ENCODE data around the gene SEC31A.

SEC31A gene

GRCh38 chr4:82900411-82901182, 9.6 kb upstream of the SEC31A start, which contains the start of gene THAP9:
Gene THAP9 (plus strand): TSS chr4:82900735. CDS start chr4:82900803, 68 bp downstream.
- peak; percentile 98 for ATAC-seq
- Mint-ChIP-seq H3K9me3 (no peaks in the 10 kb centered on the region), H3K27ac (no peak within 1 kb of the TSS), H3K4me3 (no peak within 1 kb of the TSS), H3K4me1 (peaks cover 28% of the 10 kb centered on the region), H3K36me3 (peaks cover 8% of the 10 kb centered on the region), H3K27me3 (no peaks in the 10 kb centered on the region)

GRCh38 chr4:82900066-82900410, 9.1 kb upstream of the SEC31A start:
- peaks cover 9% of the 10 kb centered on the region for H3K36me3 Mint-ChIP-seq
- no peaks in the 10 kb centered on the region for H3K27me3 Mint-ChIP-seq
- no peak overlapping the region for H3K4me3 Mint-ChIP-seq
- H3K4me1 Mint-ChIP-seq: peaks cover 23% of the 10 kb centered on the region
- no peak overlapping the region for H3K27ac Mint-ChIP-seq
- H3K9me3 Mint-ChIP-seq: no peaks in the 10 kb centered on the region
- ATAC-seq: peak; percentile 28

GRCh38 chr4:82899374-82900065, 8.6 kb upstream of the SEC31A start:
- Mint-ChIP-seq H3K27ac (no peak overlapping the region), H3K27me3 (no peaks in the 10 kb centered on the region), H3K4me3 (no peak overlapping the region), H3K9me3 (no peaks in the 10 kb centered on the region), H3K36me3 (peaks cover 12% of the 10 kb centered on the region), H3K4me1 (peaks cover 23% of the 10 kb centered on the region)
- ATAC-seq: no peak

- ATAC-seq: no peak
- Mint-ChIP-seq H3K4me1 (peaks cover 23% of the 10 kb centered on the region), H3K36me3 (peaks cover 17% of the 10 kb centered on the region), H3K4me3 (no peak overlapping the region), H3K9me3 (no peaks in the 10 kb centered on the region), H3K27me3 (no peaks in the 10 kb centered on the region), H3K27ac (no peak overlapping the region)
These were observed 7.6 kb upstream of the SEC31A start for GRCh38 chr4:82898322-82899243.

GRCh38 chr4:82896755-82897154, 5.8 kb upstream of the SEC31A start:
- H3K27me3 Mint-ChIP-seq: no peaks in the 10 kb centered on the region

GRCh38 chr4:82893942-82894341, 3.0 kb upstream of the SEC31A start:
- Mint-ChIP-seq H3K4me1 (peaks cover 37% of the 10 kb centered on the region), H3K36me3 (peaks cover 17% of the 10 kb centered on the region), H3K4me3 (no peak overlapping the region), H3K9me3 (no peaks in the 10 kb centered on the region), H3K27me3 (no peaks in the 10 kb centered on the region), H3K27ac (no peak overlapping the region)
- no peak for ATAC-seq

More at GRCh38 chr4:82896755-82897154, 5.8 kb upstream of the SEC31A start:
- no peak for ATAC-seq
- no peaks in the 10 kb centered on the region for H3K9me3 Mint-ChIP-seq
- peaks cover 17% of the 10 kb centered on the region for H3K36me3 Mint-ChIP-seq
- no peak overlapping the region for H3K27ac Mint-ChIP-seq
- no peak overlapping the region for H3K4me3 Mint-ChIP-seq
- H3K4me1 Mint-ChIP-seq: peaks cover 32% of the 10 kb centered on the region

- Mint-ChIP-seq H3K27ac (peak overlapping the region; percentile 95), H3K27me3 (no peaks in the 10 kb centered on the region), H3K9me3 (no peaks in the 10 kb centered on the region), H3K4me1 (peaks cover 28% of the 10 kb centered on the region), H3K36me3 (peaks cover 17% of the 10 kb centered on the region), H3K4me3 (peak overlapping the region; percentile 88)
- no peak for ATAC-seq
These were observed 1.5 kb upstream of the SEC31A start for GRCh38 chr4:82892467-82892802.

- Mint-ChIP-seq H3K36me3 (peaks cover 15% of the 10 kb centered on the region), H3K27ac (peak overlapping the region; percentile 95), H3K4me3 (peak overlapping the region; percentile 88), H3K27me3 (no peaks in the 10 kb centered on the region), H3K9me3 (no peaks in the 10 kb centered on the region), H3K4me1 (peaks cover 31% of the 10 kb centered on the region)
- no peak for ATAC-seq
These were observed 934 bp upstream of the SEC31A start for GRCh38 chr4:82891707-82892466.

- H3K4me1 Mint-ChIP-seq: peaks cover 41% of the 10 kb centered on the region
- no peaks in the 10 kb centered on the region for H3K27me3 Mint-ChIP-seq
- peaks cover 13% of the 10 kb centered on the region for H3K36me3 Mint-ChIP-seq
- ATAC-seq: no peak
- peak overlapping the region; percentile 95 for H3K27ac Mint-ChIP-seq
- H3K9me3 Mint-ChIP-seq: no peaks in the 10 kb centered on the region
- peak overlapping the region; percentile 88 for H3K4me3 Mint-ChIP-seq
These were observed 439 bp downstream of the SEC31A start for GRCh38 chr4:82890528-82890900.

- Mint-ChIP-seq H3K4me3 (peak overlapping the region; percentile 88), H3K36me3 (peaks cover 12% of the 10 kb centered on the region), H3K27me3 (no peaks in the 10 kb centered on the region), H3K27ac (peak overlapping the region; percentile 95), H3K4me1 (peaks cover 53% of the 10 kb centered on the region), H3K9me3 (no peaks in the 10 kb centered on the region)
- no peak for ATAC-seq
These were observed 1.7 kb downstream of the SEC31A start for GRCh38 chr4:82889287-82889686.

- no peaks in the 10 kb centered on the region for H3K27me3 Mint-ChIP-seq
- peaks cover 20% of the 10 kb centered on the region for H3K36me3 Mint-ChIP-seq
- H3K4me1 Mint-ChIP-seq: peaks cover 56% of the 10 kb centered on the region
- no peak for ATAC-seq
- no peak overlapping the region for H3K4me3 Mint-ChIP-seq
- H3K9me3 Mint-ChIP-seq: no peaks in the 10 kb centered on the region
- H3K27ac Mint-ChIP-seq: no peak overlapping the region
These were observed 4.6 kb downstream of the SEC31A start for GRCh38 chr4:82886147-82886942.

GRCh38 chr4:82885410-82885809, 5.5 kb downstream of the SEC31A start:
- no peak for ATAC-seq
- no peak overlapping the region for H3K27ac Mint-ChIP-seq
- H3K36me3 Mint-ChIP-seq: peaks cover 25% of the 10 kb centered on the region
- no peak overlapping the region for H3K4me3 Mint-ChIP-seq
- no peaks in the 10 kb centered on the region for H3K9me3 Mint-ChIP-seq
- H3K27me3 Mint-ChIP-seq: no peaks in the 10 kb centered on the region
- H3K4me1 Mint-ChIP-seq: peaks cover 53% of the 10 kb centered on the region

- no peak for ATAC-seq
- Mint-ChIP-seq H3K4me1 (peaks cover 17% of the 10 kb centered on the region), H3K9me3 (no peaks in the 10 kb centered on the region), H3K27me3 (no peaks in the 10 kb centered on the region), H3K36me3 (peaks cover 55% of the 10 kb centered on the region), H3K27ac (no peak overlapping the region), H3K4me3 (no peak overlapping the region)
These were observed 22.4 kb downstream of the SEC31A start for GRCh38 chr4:82868572-82868971.

GRCh38 chr4:82866706-82867385, 24.1 kb downstream of the SEC31A start:
- no peaks in the 10 kb centered on the region for H3K27me3 Mint-ChIP-seq
- H3K36me3 Mint-ChIP-seq: peaks cover 68% of the 10 kb centered on the region
- no peaks in the 10 kb centered on the region for H3K9me3 Mint-ChIP-seq
- H3K4me1 Mint-ChIP-seq: peaks cover 17% of the 10 kb centered on the region
- no peak for ATAC-seq
- H3K4me3 Mint-ChIP-seq: no peak overlapping the region
- no peak overlapping the region for H3K27ac Mint-ChIP-seq
